WTC11 (cell line): ENCODE data around the gene HES4. TPM values are rescaled to one million over a fixed set of nuclear protein-coding genes. Genes with fewer than 3 reads are reported as not detected.

Experiments
- ATAC-seq: fragments of 200-7000 bp; cut with Tn5 transposase; 2 replicates; pipeline ENCODE4 v1.10.0; 2021; ENCODE audit warnings: mild to moderate bottlenecking, moderate library complexity
- CTCF ChIA-PET: fragments of 300-600 bp; sonication (Branson Sonifier 250); formaldehyde crosslinking; loops from one replicate; lab custom pipeline; 2021; ENCODE audit warnings: antibody characterized with exemption; lab: Charles Lee
- POLR2A ChIA-PET: fragments of 350-600 bp; sonication (Branson Sonifier 250); formaldehyde crosslinking; loops from one replicate; lab custom pipeline; 2021; ENCODE audit warnings: antibody characterized with exemption; lab: Charles Lee
- DNase-seq: peaks from one replicate; pipeline ENCODE4 v3.0.0; 2021; ENCODE audit warnings: low spot score
- H3K27ac Mint-ChIP-seq: 2 replicates; pipeline ENCODE4 v1.8.0; 2021; ENCODE audit warnings: mixed read lengths
- H3K27me3 Mint-ChIP-seq: 2 replicates; pipeline ENCODE4 v1.8.0; 2021; ENCODE audit warnings: low read depth, mild to moderate bottlenecking, moderate library complexity, mixed read lengths
- H3K36me3 Mint-ChIP-seq: 2 replicates; pipeline ENCODE4 v1.8.0; 2021; ENCODE audit warnings: mixed read lengths
- H3K4me1 Mint-ChIP-seq: 2 replicates; pipeline ENCODE4 v1.8.0; 2022; ENCODE audit warnings: mixed read lengths
- H3K4me3 Mint-ChIP-seq: 2 replicates; pipeline ENCODE4 v1.8.0; 2021; ENCODE audit warnings: mild to moderate bottlenecking, moderate library complexity, mixed read lengths
- H3K9me3 Mint-ChIP-seq: 2 replicates; pipeline ENCODE4 v1.8.0; 2021; ENCODE audit warnings: mixed read lengths
- CDX4 ChIP-seq: fragments of 250-450 bp; sonication (Bioruptor Pico); IDR thresholded peaks from 2 replicates; pipeline ENCODE4 v1.9.0; 2021; ENCODE audit warnings: moderate library complexity, mild to moderate bottlenecking, inconsistent platforms, borderline replicate concordance
- GABPB1 ChIP-seq: sonication (generic); formaldehyde crosslinking; IDR thresholded peaks from 2 replicates; pipeline ENCODE4 v1.8.1; 2023; ENCODE audit warnings: mild to moderate bottlenecking, missing genetic modification reagents
- MYBL2 ChIP-seq: sonication (generic); formaldehyde crosslinking; IDR thresholded peaks from 2 replicates; pipeline ENCODE4 v1.8.1; 2023; ENCODE audit warnings: mild to moderate bottlenecking, moderate library complexity, missing genetic modification reagents
- ZNF138 ChIP-seq: sonication (generic); formaldehyde crosslinking; conservative IDR thresholded peaks from 2 replicates; pipeline ENCODE4 v1.8.1; 2022; ENCODE audit warnings: mild to moderate bottlenecking, moderate library complexity, missing genetic modification reagents
- ZNF263 ChIP-seq: sonication (generic); formaldehyde crosslinking; IDR thresholded peaks from 2 replicates; pipeline ENCODE4 v1.8.1; 2022; ENCODE audit warnings: low read depth, mild to moderate bottlenecking, moderate library complexity, missing genetic modification reagents
- total RNA-seq: library from RNA; stranded (reverse); gene quantifications from 3 replicates; pipeline ENCODE4 v1.2.3, GENCODE V29; 2021
- TF ChIP-seq, protein P1 (sequence below): fragments of 250-450 bp; sonication (Bioruptor Pico); conservative IDR thresholded peaks from 2 replicates; pipeline ENCODE4 v1.9.0; 2021; ENCODE audit warnings: mild to moderate bottlenecking
- TF ChIP-seq, protein P2 (sequence below): sonication (generic); formaldehyde crosslinking; conservative IDR thresholded peaks from 2 replicates; pipeline ENCODE4 v1.8.1; 2023; ENCODE audit warnings: mild to moderate bottlenecking, low read depth, missing genetic modification reagents, moderate library complexity
- TF ChIP-seq, protein P3 (sequence below): sonication (generic); formaldehyde crosslinking; conservative IDR thresholded peaks from 2 replicates; pipeline ENCODE4 v1.8.1; 2022; ENCODE audit warnings: mild to moderate bottlenecking, missing genetic modification reagents
- TF ChIP-seq, protein P4 (sequence below): sonication (generic); formaldehyde crosslinking; IDR thresholded peaks from 2 replicates; pipeline ENCODE4 v1.8.0; 2022; ENCODE audit warnings: missing genetic modification reagents
- TF ChIP-seq, protein P5 (sequence below): sonication (generic); formaldehyde crosslinking; IDR thresholded peaks from 2 replicates; pipeline ENCODE4 v1.8.1; 2022; ENCODE audit warnings: missing genetic modification reagents, borderline replicate concordance

Gene HES4
- total RNA-seq, 1 experiment from 2014 or later = 4.5 TPM

GRCh38 chr1:1025730-1026129 is 25.8 kb upstream of the HES4 start:
- H3K4me1 Mint-ChIP-seq = peaks cover 33% of the 10 kb centered on the region
- H3K27ac Mint-ChIP-seq = 0 out of 2 replicates have a peak overlapping the region, but pooled peaks have one; percentile 74
- TF ChIP-seq GABPB1 (CRISPR knock-in tag) = no peak
- TF ChIP-seq, protein P1, sequence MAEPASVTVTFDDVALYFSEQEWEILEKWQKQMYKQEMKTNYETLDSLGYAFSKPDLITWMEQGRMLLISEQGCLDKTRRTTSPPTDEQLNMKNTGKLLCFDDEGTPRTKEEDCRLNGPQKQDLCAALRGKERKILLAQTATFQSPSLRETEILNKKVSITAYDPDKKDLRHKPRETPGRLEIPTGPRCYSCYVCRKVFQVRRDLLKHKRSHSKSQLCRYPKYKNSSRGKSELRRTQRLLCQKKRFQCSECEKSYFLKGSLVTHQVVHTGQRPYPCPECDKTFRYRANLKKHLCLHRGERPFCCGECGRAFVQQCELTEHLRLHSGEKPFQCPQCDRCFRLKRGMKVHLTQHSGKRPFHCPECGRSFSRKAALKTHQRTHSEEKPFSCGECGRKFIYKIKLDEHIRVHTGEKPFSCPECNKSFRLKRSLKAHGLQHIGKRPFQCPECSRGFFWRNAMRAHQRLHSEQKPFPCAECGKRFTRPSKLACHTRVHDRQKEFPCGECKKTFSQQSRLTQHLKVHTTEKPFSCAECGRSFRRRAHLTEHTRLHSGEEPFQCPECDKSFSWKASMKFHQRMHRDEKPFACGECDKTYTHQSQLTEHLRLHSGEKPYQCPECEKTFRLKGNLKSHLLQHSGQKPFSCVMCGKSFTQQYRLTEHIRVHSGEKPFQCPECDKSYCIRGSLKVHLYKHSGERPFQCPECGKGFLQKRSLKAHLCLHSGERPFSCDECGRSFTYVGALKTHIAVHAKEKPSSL (CRISPR knock-in tag) = no peak
- TF ChIP-seq, protein P2, sequence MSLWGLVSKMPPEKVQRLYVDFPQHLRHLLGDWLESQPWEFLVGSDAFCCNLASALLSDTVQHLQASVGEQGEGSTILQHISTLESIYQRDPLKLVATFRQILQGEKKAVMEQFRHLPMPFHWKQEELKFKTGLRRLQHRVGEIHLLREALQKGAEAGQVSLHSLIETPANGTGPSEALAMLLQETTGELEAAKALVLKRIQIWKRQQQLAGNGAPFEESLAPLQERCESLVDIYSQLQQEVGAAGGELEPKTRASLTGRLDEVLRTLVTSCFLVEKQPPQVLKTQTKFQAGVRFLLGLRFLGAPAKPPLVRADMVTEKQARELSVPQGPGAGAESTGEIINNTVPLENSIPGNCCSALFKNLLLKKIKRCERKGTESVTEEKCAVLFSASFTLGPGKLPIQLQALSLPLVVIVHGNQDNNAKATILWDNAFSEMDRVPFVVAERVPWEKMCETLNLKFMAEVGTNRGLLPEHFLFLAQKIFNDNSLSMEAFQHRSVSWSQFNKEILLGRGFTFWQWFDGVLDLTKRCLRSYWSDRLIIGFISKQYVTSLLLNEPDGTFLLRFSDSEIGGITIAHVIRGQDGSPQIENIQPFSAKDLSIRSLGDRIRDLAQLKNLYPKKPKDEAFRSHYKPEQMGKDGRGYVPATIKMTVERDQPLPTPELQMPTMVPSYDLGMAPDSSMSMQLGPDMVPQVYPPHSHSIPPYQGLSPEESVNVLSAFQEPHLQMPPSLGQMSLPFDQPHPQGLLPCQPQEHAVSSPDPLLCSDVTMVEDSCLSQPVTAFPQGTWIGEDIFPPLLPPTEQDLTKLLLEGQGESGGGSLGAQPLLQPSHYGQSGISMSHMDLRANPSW = no peak
- TF ChIP-seq, protein P3, sequence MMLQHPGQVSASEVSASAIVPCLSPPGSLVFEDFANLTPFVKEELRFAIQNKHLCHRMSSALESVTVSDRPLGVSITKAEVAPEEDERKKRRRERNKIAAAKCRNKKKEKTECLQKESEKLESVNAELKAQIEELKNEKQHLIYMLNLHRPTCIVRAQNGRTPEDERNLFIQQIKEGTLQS (CRISPR knock-in tag) = no peak
- TF ChIP-seq, protein P4, sequence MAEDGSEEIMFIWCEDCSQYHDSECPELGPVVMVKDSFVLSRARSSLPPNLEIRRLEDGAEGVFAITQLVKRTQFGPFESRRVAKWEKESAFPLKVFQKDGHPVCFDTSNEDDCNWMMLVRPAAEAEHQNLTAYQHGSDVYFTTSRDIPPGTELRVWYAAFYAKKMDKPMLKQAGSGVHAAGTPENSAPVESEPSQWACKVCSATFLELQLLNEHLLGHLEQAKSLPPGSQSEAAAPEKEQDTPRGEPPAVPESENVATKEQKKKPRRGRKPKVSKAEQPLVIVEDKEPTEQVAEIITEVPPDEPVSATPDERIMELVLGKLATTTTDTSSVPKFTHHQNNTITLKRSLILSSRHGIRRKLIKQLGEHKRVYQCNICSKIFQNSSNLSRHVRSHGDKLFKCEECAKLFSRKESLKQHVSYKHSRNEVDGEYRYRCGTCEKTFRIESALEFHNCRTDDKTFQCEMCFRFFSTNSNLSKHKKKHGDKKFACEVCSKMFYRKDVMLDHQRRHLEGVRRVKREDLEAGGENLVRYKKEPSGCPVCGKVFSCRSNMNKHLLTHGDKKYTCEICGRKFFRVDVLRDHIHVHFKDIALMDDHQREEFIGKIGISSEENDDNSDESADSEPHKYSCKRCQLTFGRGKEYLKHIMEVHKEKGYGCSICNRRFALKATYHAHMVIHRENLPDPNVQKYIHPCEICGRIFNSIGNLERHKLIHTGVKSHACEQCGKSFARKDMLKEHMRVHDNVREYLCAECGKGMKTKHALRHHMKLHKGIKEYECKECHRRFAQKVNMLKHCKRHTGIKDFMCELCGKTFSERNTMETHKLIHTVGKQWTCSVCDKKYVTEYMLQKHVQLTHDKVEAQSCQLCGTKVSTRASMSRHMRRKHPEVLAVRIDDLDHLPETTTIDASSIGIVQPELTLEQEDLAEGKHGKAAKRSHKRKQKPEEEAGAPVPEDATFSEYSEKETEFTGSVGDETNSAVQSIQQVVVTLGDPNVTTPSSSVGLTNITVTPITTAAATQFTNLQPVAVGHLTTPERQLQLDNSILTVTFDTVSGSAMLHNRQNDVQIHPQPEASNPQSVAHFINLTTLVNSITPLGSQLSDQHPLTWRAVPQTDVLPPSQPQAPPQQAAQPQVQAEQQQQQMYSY (CRISPR knock-in tag) = no peak
- no peak for TF ChIP-seq CDX4 (CRISPR knock-in tag)
- TF ChIP-seq ZNF263 (CRISPR knock-in tag) = no peak
- TF ChIP-seq, protein P5, sequence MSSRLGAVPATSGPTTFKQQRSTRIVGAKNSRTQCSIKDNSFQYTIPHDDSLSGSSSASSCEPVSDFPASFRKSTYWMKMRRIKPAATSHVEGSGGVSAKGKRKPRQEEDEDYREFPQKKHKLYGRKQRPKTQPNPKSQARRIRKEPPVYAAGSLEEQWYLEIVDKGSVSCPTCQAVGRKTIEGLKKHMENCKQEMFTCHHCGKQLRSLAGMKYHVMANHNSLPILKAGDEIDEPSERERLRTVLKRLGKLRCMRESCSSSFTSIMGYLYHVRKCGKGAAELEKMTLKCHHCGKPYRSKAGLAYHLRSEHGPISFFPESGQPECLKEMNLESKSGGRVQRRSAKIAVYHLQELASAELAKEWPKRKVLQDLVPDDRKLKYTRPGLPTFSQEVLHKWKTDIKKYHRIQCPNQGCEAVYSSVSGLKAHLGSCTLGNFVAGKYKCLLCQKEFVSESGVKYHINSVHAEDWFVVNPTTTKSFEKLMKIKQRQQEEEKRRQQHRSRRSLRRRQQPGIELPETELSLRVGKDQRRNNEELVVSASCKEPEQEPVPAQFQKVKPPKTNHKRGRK (CRISPR knock-in tag) = no peak
- no peak for TF ChIP-seq MYBL2 (CRISPR knock-in tag)
- TF ChIP-seq ZNF138 (CRISPR knock-in tag) = no peak
- ChIA-PET CTCF (interaction anchor here (0.5 to 2.8 kb wide), 4 partner anchors 24 to 120 kb away, joined by 3 to 16 read pairs (median 4); no protein-coding TSS in a partner anchor), POLR2A (interaction anchor here (1.0 to 3.6 kb wide), 3 partner anchors 11 to 15 kb away, joined by 5 to 15 read pairs (median 9); no protein-coding TSS in a partner anchor)
- H3K36me3 Mint-ChIP-seq = no peaks in the 10 kb centered on the region
- H3K9me3 Mint-ChIP-seq = no peaks in the 10 kb centered on the region
- H3K27me3 Mint-ChIP-seq = no peaks in the 10 kb centered on the region; the same call in 1 of the 2 replicates
- H3K4me3 Mint-ChIP-seq = no peak overlapping the region
- ATAC-seq (no peak), DNase-seq (no peak)
